Nucleus accumbens (tissue), 56 donors: Measurements from ENCODE around the gene S100A4.
"Not testable (repeated sequence)": the region's sequence is repeated elsewhere in the genome, so short reads cannot be mapped to it uniquely, and the experiment has no call there.

ENCODE experiments used
- DNase-seq, 56 donors: peaks; one replicate each; lab custom pipeline; 2025; lab: John Stamatoyannopoulos, UW

S100A4 gene

GRCh38 chr1:153568367-153569099 lies 22.9 kb upstream of the S100A4 start:
- DNase-seq: peak in 51 of 56 donors; percentile 17 to 88 (median 67)

DNA sequence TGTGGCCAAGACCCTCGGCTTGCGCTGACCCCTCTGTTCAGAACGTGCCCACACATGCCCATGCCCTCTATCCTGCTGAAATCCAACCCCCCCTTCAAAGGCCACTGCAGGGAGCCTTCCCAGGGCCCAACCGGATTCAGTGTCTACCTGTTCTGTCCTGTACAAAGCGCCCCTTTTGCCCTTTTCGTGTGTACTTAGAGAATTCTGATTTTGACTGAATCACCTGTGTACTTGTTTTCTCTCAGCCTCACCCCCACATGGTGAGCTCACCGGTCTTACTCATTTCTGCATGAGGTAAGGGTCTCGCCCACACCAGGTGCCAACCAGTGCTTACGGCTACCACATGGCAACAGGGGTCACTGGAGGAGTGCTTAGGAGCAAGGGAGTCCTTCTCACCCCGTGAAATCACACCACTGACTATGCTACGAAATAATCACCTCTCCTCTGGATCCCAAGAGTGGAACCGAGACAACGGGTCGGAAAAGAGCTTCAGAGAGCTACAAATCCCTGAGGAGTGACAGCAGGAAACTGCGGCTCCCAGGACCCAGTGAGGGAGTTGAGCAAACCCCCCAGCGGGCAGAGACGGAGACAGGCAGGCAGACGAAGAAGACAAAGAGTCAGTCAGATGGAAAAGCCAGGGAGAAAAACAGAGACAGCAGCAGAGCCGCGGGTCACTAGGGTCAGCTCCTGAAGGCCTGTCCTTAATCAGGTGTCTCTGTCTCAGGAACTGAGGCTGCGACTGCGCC lies 22.2 kb upstream of the S100A4 start:
- DNase-seq: peak in 1 of 56 donors; percentile 24

DNA sequence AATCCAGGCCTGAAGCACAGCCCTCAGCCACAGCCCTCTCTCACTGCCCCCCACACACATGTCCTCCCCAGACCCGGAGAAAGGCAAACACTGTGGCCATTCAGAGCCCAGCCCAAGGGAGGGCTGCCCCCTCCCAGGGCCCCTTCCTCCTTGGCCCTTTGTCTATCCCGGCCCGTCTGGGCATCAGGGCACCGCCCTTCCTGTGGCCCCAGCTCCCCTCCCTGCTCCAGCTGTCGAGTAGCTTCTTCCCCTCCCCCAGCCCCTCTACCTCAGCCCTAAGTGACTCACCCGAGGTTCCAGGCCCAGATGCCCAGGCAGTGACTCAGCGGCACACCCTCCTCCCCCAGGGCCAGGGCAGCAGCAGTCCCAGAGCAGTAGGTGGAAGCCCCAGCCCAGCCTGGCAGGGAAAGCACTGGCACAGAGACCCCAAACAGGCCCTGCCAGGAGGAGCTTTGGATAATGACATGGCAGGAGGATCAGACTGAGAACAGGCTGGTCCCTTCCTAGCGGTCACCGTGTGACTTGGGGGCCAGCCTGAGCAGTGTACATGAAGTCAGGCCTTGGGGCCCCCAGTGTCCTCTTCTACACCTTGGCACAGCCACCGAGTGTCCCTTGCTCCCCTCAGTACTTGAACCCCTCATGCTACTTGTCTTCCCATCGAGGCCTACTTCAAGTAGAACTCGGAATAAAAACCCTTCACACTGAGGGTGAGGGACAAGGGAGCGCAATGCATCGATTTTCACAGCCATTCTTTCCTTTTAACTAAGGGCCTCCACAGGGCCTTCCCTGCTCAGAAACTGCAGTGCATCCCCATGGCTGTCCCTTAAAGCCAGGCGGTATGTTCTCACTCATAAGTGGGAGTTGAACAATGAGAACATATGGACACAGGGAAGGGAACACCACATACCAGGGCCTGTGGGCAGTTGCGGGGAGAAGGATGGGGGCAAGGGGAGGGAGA lies 21.1 kb upstream of the S100A4 start:
- peak in 40 of 56 donors; percentile 7 to 94 (median 36) for DNase-seq

DNA sequence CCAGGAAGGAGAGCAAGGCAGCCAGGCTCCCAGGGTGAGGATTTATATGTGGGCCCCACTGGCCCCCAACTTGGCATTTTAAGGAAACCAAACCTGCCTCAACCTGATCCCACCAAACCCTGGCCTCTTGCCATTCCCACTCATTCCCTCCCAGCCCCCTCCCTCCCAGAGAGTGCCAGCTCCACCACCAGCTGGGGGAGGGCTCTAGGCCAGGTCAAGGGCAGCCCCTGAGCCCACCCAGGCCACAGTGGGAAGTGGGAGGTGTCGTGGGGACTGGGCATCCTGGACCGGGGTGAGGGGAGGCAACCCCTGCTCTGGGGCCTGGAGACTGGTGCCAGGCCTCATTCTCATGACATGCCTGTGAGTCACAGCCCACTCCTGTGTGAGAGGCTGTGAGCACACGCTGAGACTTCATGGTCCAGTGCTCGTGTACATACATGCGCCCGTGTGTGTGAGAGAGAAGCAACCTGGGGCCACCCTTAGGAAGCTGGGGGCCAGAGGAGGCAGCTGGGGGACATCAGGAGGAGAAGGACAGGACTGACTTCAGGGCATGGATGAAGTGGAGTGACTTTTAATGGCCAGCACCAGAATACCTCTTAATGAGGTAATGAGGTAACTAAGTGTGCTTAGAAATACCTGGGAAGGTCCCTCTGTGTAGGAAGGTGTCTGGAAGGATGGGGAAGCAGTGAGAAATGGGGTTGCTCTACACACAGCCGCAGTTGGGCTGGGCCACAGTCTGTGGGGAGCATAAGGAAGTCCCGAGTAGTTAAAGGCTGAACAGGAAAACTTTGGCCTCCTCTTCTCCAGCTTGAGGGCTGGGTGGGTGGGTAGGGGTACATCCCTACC lies 20.1 kb upstream of the S100A4 start, which contains the start of gene S100A2:
Gene S100A2 (minus strand): TSS at position 316 of the 846 bp plus-strand sequence. CDS start 1,967 bp downstream, outside the sequence.
- DNase-seq: peak in 1 of 56 donors; percentile 61

DNA sequence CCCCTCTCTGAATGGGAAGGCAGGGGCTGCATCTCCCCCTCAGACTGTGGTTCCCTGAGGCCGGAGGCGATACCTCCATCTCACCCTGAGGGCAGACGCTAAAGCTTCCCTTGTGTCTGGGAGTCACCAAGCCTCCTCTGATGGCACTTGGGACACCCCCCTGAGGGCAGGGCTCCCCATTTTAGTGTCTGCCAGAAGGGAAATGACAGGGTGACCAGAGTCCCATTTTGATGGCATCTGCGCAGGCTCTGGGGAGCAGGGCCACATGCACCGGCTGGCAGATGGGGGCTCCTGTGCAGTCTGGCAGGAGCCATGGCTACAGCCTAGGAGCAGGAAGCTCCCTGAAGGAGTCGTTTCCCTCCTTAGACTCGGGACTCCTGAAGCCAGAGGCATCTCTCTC lies 18.4 kb upstream of the S100A4 start:
- DNase-seq: no peak

GRCh38 chr1:153563483-153563901 lies 17.9 kb upstream of the S100A4 start:
- no peak for DNase-seq

DNA sequence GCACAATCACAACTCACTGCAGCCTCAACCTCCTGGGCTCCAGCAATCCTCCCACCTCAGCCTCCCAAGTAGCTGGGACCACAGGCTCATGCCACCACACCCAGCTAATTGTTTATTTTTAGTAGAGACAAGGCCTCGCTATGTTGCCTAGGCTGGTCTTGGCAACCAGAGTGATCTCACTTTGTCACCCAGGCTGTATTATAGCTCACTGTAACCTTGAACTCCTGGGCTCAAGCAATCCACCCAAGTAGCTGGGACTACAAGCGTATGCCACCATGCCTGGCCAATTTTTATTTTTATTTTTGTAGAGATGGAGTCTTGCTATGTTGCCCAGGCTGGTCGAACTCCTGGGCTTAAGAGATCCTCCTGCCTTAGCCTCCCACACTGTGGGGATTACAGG lies 16.4 kb upstream of the S100A4 start:
- DNase-seq: not testable (repeated sequence)

DNA sequence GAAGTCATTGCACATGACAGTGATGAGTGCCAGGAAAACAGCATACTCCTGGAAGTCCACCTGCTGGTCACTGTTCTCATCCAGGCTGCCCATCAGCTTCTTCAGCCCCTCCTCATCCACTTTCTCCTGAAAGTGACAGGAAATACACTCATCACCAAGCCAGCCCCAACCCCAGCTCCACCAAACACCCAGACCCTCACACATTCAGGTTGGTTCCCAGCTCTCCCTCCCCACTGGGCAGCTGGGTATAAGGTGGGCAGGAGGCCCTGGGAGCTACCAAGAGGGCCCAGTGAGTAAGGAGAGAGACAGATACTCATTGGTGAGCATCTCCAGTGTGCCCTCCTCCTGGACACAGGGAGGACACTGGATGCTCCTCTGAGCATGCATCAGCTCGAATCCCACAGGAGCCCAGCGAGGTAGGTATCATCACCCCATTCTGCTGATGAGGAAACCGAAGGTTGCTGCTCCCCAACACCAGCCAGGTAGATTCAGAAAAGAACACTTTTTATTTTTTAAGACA lies 15.9 kb upstream of the S100A4 start:
- no peak for DNase-seq

DNA sequence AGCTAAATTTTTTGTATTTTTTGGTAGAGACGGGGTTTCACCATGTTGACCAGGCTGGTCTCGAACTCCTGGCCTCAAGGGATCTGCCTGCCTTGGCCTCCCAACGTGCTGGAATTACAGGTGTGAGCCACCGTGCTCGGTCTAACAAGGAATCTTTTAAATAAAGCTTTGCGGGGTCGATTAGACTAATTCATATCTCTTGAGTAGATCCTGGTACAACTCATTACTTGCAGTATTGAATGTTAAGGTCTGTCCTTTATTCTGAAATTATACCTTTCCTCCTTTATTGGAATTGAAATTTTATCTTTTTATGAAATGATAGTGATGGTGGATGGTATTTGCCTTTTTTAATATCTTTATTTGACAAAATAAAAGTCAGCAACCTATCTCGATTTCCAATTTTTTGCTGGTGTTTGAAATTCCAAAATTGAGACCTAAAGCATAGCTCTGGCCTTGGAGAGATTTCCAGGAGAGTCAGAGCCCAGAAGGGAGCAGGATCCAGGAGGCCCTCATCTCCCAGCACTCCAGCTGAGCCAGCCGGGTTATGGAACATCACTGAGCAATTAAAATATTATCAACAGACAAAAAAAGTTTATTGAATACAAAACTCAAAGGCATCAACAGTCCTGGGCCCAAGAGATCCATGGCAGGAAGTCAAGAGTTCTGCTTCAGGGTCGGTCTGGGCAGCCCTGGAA lies 15.3 kb upstream of the S100A4 start:
- DNase-seq: no peak

DNA sequence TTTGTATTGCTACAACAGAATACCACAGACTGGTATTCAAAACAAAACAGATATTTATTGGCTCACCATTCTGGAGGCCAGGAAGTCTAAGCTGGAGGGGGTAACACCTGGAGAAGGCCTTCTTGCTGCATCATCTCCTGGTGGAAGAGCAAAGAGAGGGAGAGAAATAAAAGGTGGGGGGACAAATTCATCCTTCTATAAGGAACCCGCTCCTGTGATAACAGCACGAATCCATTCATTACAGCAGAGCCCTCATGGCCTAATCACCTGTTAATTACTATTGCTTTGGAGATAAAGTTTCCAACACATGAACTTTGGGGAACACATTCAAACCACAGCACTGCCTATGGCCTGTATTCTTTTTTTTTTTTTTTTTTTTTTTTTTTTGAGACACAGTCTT lies 14.6 kb upstream of the S100A4 start:
- DNase-seq: no peak

- DNase-seq: no peak
Observed at GRCh38 chr1:153557877-153558276, 12.3 kb upstream of the S100A4 start.

DNA sequence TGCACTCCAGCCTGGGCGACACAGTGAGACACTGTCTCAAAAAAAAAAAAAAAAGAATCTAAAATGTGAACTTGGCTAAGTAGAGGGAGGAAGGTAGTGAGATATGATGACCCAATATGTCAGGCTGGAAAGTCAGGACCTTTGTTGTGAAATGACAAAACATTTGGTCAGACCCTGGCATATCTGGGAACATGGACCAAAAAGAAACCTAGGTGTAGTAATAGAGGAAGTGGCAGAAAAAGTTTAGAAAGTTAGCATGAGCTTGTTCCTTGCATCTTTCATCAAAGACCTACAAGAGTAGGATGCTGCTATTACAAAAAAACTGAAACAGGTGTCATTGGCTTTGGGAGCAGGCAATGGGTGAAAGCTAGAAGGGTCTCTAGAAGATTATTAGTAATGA lies 10.7 kb upstream of the S100A4 start:
- DNase-seq: no peak

GRCh38 chr1:153553830-153554541 lies 8.4 kb upstream of the S100A4 start:
- peak in 1 of 56 donors; percentile 5 for DNase-seq

DNA sequence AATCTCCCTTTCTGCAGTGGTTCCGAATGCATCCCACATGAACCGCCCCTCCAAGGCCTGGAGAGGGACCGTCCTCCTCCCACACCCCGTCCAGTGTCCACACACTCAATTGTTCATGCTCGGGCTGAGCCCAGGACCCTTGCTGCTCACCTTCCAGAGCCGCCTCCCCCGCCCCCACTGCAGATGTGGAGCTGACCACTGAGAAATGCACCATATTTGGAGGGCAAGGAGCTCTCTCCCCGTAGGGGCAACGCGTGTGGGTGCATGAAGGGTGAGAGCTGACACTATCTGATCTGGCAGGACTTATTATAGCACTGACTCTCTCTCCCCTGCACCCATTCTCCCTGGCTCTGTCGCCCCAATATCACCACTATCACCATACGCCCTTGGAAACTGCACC lies 7.5 kb upstream of the S100A4 start:
- no peak for DNase-seq

DNA sequence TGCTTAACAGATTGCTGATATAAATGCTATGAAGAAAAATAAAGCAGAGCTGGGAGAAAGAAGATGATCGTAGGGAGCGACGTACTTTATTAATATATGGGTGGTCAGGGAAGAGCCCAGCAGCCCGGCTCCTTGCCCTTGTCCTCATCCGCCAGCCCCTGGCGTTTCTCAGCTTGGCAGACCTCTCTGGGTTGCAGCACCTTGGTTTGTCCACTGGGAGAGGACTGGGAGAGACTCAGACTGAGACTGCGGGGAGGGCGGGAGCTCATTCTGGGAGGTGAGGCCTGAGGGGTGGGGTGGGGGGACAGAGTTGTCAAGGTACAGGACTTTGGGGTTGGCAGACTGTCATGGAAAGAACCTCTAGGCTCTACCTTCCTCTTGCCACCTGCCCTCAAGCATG lies 6.7 kb upstream of the S100A4 start:
- no peak for DNase-seq

GRCh38 chr1:153550827-153551500 lies 5.4 kb upstream of the S100A4 start:
- DNase-seq: no peak

- no peak for DNase-seq
Observed at GRCh38 chr1:153550398-153550758, 4.8 kb upstream of the S100A4 start.
